HG03135 (cell line): ENCODE measurements around the gene FSTL5.

ENCODE experiments used
- ATAC-seq: cut with Tn5 transposase; IDR thresholded peaks from one replicate; pipeline ENCODE4 v1.9.1; 2021; ENCODE audit warnings: mild to moderate bottlenecking, moderate library complexity; ENCODE audit not compliant: unreplicated experiment

Gene FSTL5

GRCh38 chr4:161345741-161346140 is 818.1 kb downstream of the FSTL5 start:
- ATAC-seq: no peak

- no peak for ATAC-seq
These were observed 820.2 kb downstream of the FSTL5 start for GRCh38 chr4:161343569-161343950.

- ATAC-seq: no peak
These were observed 820.8 kb downstream of the FSTL5 start for GRCh38 chr4:161342881-161343568.

- ATAC-seq: no peak
These were observed 827.2 kb downstream of the FSTL5 start for GRCh38 chr4:161336621-161337020.

- no peak for ATAC-seq
These were observed 827.7 kb downstream of the FSTL5 start for GRCh38 chr4:161336016-161336530.
